Peyer's patch (tissue), 4 donors: ENCODE results near the gene MAPK10. TPM values are rescaled to one million over a fixed set of nuclear protein-coding genes. Genes with fewer than 3 reads are reported as not detected.
"Not testable (repeated sequence)": the region's sequence is repeated elsewhere in the genome, so short reads cannot be mapped to it uniquely, and the experiment has no call there.

Experiments used
- DNase-seq, 3 donors: peaks; one replicate each; pipeline ENCODE4 v3.0.0-alpha.2; 2017 to 2019
- H3K27ac ChIP-seq, 4 donors: fragments of 200-600 bp; sonication (generic); one replicate each; pipeline ENCODE4 v1.5.1; 2016 to 2019
- H3K27me3 ChIP-seq, 2 donors: fragments of 200-600 bp; sonication (generic); one replicate each; pipeline ENCODE4 v1.5.1; 2019
- H3K36me3 ChIP-seq, 3 donors: fragments of 200-600 bp; sonication (generic); one replicate each; pipeline ENCODE4 v1.5.1; 2016 to 2019
- H3K4me1 ChIP-seq, 4 donors: fragments of 200-600 bp; sonication (generic); one replicate each; pipeline ENCODE4 v1.5.1; 2016 to 2019
- H3K4me3 ChIP-seq, 4 donors: fragments of 200-600 bp; sonication (generic); 1 replicate in 3 of 4; 2 replicates in 1 of 4; pipeline ENCODE4 v1.5.1; 2016 to 2019; ENCODE audit warnings: mild to moderate bottlenecking in 1 of 4
- H3K9me3 ChIP-seq, 4 donors: fragments of 200-600 bp; sonication (generic); one replicate each; pipeline ENCODE4 v1.5.1; 2016 to 2019; ENCODE audit warnings: mild to moderate bottlenecking in 1 of 4
- POLR2A ChIP-seq, 2 donors: fragments of 450-650 bp; IDR thresholded peaks; one replicate each; pipeline ENCODE4 v1.5.1; 2017; ENCODE audit warnings: antibody characterized with exemption in 2 of 2, mild to moderate bottlenecking in 2 of 2, moderate library complexity in 2 of 2
- total RNA-seq, 4 donors: library from RNA; depleted of rRNA; stranded (reverse); fragments of >200 nt; gene quantifications; one replicate each; pipeline ENCODE4 v1.1.0, GENCODE V29; 2016
- TF ChIP-seq, protein P1 (sequence below), 6 experiments: fragments of 450-650 bp in 4 of 6; fragments of 200-600 bp in 2 of 6; sonication (generic) in 1 of 6; IDR thresholded peaks; one replicate each; pipeline ENCODE4 v1.5.1; 2017 to 2019; ENCODE audit warnings: antibody characterized with exemption in 6 of 6, mild to moderate bottlenecking in 3 of 6, moderate library complexity in 1 of 6

Gene MAPK10
- total RNA-seq, 4 donors from 2014 or later = 1.8 to 35.5 (median 7.3) TPM

DNA sequence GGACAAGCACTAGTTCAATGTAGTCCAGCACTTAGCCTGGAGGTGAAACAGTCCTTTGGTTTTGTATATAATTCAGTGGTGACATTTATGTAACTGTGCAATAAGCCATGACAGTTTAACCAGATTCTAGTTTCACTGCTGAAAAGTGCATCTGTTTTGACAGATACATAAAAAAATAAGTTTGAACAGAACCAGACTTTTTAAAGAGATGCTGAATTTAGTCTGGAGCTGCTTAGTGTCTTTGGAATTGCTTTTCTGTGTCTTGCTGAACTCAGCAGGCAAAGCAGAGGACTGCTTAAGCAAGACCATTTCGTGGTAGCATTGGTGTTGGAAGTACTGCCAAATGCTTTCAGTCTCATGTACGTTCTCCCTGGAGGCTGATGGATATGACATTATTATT is 393.5 kb downstream of the MAPK10 start:
- Histone ChIP-seq H3K27ac (no peak overlapping the region), H3K4me1 (no peaks in the 10 kb centered on the region), H3K27me3 (no peaks in the 10 kb centered on the region), H3K36me3 (no peaks in the 10 kb centered on the region), H3K4me3 (no peak overlapping the region), H3K9me3 (no peaks in the 10 kb centered on the region)
- DNase-seq = no peak
- TF ChIP-seq, protein P1, sequence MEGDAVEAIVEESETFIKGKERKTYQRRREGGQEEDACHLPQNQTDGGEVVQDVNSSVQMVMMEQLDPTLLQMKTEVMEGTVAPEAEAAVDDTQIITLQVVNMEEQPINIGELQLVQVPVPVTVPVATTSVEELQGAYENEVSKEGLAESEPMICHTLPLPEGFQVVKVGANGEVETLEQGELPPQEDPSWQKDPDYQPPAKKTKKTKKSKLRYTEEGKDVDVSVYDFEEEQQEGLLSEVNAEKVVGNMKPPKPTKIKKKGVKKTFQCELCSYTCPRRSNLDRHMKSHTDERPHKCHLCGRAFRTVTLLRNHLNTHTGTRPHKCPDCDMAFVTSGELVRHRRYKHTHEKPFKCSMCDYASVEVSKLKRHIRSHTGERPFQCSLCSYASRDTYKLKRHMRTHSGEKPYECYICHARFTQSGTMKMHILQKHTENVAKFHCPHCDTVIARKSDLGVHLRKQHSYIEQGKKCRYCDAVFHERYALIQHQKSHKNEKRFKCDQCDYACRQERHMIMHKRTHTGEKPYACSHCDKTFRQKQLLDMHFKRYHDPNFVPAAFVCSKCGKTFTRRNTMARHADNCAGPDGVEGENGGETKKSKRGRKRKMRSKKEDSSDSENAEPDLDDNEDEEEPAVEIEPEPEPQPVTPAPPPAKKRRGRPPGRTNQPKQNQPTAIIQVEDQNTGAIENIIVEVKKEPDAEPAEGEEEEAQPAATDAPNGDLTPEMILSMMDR (IDR thresholded peaks at IDR 0.05) = no peak
- TF ChIP-seq POLR2A (IDR thresholded peaks at IDR 0.05) = no peak

DNA sequence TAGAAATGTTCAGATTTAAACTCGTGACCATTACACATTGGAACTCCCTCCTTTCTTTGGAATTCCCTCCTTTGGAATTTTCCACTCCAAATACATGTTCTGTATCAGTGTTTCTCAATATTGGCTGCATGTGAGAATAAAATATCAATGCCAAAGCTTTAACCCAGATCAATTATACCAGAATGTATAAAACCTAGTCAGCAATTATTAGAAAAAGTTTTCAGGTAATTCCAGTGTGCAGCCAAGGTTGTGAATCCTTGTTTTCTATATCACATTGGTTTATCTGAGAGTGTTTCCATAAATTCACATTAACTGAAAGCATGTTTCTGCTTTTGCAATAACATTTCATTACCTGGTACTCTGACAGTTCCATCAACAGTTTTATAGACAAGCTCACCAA is 394.3 kb downstream of the MAPK10 start:
- no peak overlapping the region for H3K4me3 ChIP-seq
- DNase-seq = no peak
- TF ChIP-seq, protein P1 (IDR thresholded peaks at IDR 0.05) = no peak
- TF ChIP-seq POLR2A (IDR thresholded peaks at IDR 0.05) = no peak

DNA sequence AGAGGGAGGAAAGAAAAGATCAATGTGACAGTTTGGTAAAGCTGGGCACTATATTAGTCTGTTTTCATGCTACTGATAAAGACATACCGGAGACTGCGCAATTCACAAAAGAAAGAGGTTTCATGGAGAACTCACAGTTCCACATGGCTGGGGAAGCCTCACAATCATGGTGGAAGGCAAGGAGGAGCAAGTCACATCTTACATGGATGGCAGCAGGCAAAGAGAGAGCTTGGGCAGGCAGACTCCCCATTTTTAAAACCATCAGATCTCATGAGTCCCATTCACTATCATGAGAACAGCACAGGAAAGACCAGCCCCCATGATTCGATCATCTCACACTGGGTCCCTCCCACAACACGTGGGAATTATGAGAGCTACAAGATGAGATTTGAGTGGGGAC is 394.8 kb downstream of the MAPK10 start:
- not testable (repeated sequence) for H3K4me1 ChIP-seq, DNase-seq, H3K4me3 ChIP-seq, H3K36me3 ChIP-seq, H3K9me3 ChIP-seq, H3K27ac ChIP-seq, H3K27me3 ChIP-seq

More for the DNA sequence above, 394.3 kb downstream of the MAPK10 start:
- H3K36me3 ChIP-seq = no peaks in the 10 kb centered on the region
- no peaks in the 10 kb centered on the region for H3K27me3 ChIP-seq
- H3K27ac ChIP-seq = no peak overlapping the region
- H3K4me1 ChIP-seq = no peaks in the 10 kb centered on the region
- no peaks in the 10 kb centered on the region for H3K9me3 ChIP-seq

DNA sequence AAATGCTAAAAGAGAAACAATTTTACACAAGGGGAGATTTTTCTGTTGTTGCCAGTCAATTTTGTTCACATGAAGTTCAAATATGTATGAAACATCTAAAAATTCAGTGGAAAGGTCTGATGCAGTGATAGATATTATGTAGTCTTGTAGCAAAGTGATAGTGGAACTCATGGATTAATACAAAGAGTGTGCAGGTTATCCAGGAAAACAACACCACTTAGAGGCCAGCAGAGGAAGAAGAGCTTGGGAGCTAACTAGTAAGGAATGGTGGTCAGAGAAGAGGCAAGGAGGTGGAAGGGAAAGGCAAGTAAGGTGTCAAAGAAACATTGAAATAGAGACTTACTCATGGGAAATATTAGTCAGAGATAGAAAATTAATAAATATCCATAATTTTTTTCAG is 395.6 kb downstream of the MAPK10 start:
- TF ChIP-seq, protein P1 (IDR thresholded peaks at IDR 0.05) = peak in 3 of 6 experiments; percentile 37 to 45 (median 40)
- TF ChIP-seq POLR2A (IDR thresholded peaks at IDR 0.05) = no peak
- Histone ChIP-seq H3K27ac (no peak overlapping the region), H3K36me3 (no peaks in the 10 kb centered on the region), H3K27me3 (no peaks in the 10 kb centered on the region), H3K4me1 (no peaks in the 10 kb centered on the region), H3K4me3 (no peak overlapping the region), H3K9me3 (no peaks in the 10 kb centered on the region)
- DNase-seq = no peak

DNA sequence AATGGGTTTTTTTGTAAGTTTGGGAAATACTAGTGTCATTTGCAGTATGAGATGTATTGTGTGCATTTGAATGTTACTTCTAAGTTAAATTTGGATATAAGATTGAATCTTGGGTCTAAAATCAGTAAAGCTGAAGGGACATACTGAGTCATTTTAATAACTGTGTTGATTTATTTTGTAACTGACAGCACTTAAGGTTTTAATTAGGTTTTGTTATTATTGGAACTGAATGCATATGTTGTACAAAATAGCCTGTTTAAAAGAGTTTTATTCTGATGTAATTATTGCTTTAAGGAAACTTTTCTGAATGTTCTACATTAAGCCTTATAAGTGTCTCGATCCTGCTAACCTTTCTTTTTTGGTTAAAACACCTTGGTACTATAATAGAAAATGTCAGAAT is 396.6 kb downstream of the MAPK10 start:
- H3K4me1 ChIP-seq = no peaks in the 10 kb centered on the region
- TF ChIP-seq, protein P1 (IDR thresholded peaks at IDR 0.05) = no peak
- TF ChIP-seq POLR2A (IDR thresholded peaks at IDR 0.05) = no peak
- H3K4me3 ChIP-seq = no peak overlapping the region
- H3K36me3 ChIP-seq = no peaks in the 10 kb centered on the region
- DNase-seq = no peak
- H3K27me3 ChIP-seq = no peaks in the 10 kb centered on the region
- no peaks in the 10 kb centered on the region for H3K9me3 ChIP-seq
- H3K27ac ChIP-seq = no peak overlapping the region

DNA sequence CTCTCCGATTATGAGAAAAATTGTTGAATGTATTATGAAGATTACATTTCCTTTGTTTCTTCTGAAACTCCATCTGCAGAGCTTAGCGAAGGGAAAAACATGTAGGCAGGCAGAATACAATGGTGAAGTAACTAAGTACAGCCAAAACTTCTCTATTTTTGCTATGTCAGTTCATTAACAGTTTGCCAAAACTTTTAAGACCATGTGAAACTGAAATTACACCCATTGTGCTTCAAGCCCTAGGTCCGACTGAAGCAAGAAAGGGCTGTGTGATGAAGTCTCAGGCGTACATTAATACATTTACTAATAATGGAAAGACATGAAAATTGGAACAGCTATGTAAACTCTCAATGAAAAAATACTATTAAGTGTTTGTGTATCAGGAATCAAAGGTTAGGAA is 398.0 kb downstream of the MAPK10 start:
- no peaks in the 10 kb centered on the region for H3K27me3 ChIP-seq
- no peaks in the 10 kb centered on the region for H3K4me1 ChIP-seq
- DNase-seq = no peak
- no peak for TF ChIP-seq POLR2A (IDR thresholded peaks at IDR 0.05)
- TF ChIP-seq, protein P1 (IDR thresholded peaks at IDR 0.05) = no peak
- H3K36me3 ChIP-seq = no peaks in the 10 kb centered on the region
- no peak overlapping the region for H3K27ac ChIP-seq
- H3K4me3 ChIP-seq = no peak overlapping the region
- H3K9me3 ChIP-seq = no peaks in the 10 kb centered on the region
